Measurements from ENCODE around the gene PARD3B. TPM values are rescaled to one million over a fixed set of nuclear protein-coding genes. Genes with fewer than 3 reads are reported as not detected.

Gene PARD3B
- total RNA-seq, 1 experiment from 2014 or later = 3.9 TPM

DNA sequence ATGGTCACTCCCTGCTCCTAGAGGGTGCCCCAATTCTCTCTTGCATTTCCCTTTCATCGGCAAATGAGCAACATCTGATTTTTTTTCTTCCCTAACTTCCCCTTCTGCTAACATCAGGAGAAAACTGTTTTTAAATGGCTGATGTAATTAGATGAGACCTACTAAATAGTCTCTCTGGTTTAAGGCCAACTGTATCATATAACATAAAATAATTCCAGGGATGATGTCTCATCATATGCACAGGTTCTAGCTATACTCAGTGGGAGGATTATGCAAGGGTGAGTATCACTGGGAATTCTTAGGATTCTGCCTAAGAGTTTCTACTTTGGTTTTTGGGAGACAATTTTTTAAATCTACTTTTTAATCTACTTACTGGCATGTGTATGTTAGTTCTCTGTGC is 193.4 kb downstream of the PARD3B start:
- Histone ChIP-seq H3K9ac (ENCODE audit: low read length) (no peak overlapping the region), H3K4me1 (ENCODE audit: insufficient read depth, low read length) (no peaks in the 10 kb centered on the region), H3K27me3 (ENCODE audit: low read length) (no peaks in the 10 kb centered on the region), H3K36me3 (ENCODE audit: low read depth, low read length) (no peaks in the 10 kb centered on the region), H3K27ac (ENCODE audit: low read length) (no peak overlapping the region), H2AFZ (ENCODE audit: low read length) (no peak overlapping the region), H3F3A (ENCODE audit: low read length, unreplicated experiment) (no peaks in the 10 kb centered on the region), H3K4me3 (ENCODE audit: low read length) (no peak overlapping the region), H3K4me2 (ENCODE audit: low read length) (no peak overlapping the region), H3K9me2 (replicated peaks; ENCODE audit: low read length) (no peaks in the 10 kb centered on the region), H3K79me2 (ENCODE audit: low read length) (no peaks in the 10 kb centered on the region), H4K20me1 (ENCODE audit: low read length) (no peaks in the 10 kb centered on the region), H3K9me3 (ENCODE audit: low read length) (no peaks in the 10 kb centered on the region)
- ATAC-seq (no peak), DNase-seq (no peak)
- ChIA-PET CTCF (no interaction called here), POLR2A (ENCODE audit: unreplicated experiment) (no interaction called here)
- no TSS peak for BruUV-seq (replicated peaks)
- TF ChIP-seq CTCF (conservative IDR thresholded peaks at IDR 0.05; ENCODE audit: low read depth, low read length) (no peak), EZH2phosphoT487 (IDR thresholded peaks at IDR 0.05; ENCODE audit: borderline replicate concordance, low read length) (no peak), EZH2 (IDR thresholded peaks at IDR 0.05; ENCODE audit: low read length, unreplicated experiment) (no peak)
- intact Hi-C loops (cut with micrococcal nuclease) = loop anchor here (5.0 kb wide), 1 partner anchor 104 kb away; no protein-coding TSS in a partner anchor

- H3K4me2 ChIP-seq (ENCODE audit: low read length) = no peak overlapping the region
- intact Hi-C loops (cut with micrococcal nuclease) = no loop called here
- H3K4me3 ChIP-seq (ENCODE audit: low read length) = no peak overlapping the region
- H4K20me1 ChIP-seq (ENCODE audit: low read length) = no peaks in the 10 kb centered on the region
- H3K27ac ChIP-seq (ENCODE audit: low read length) = no peak overlapping the region
- no peaks in the 10 kb centered on the region for H3F3A ChIP-seq (ENCODE audit: low read length, unreplicated experiment)
- no peaks in the 10 kb centered on the region for H3K79me2 ChIP-seq (ENCODE audit: low read length)
- no peaks in the 10 kb centered on the region for H3K27me3 ChIP-seq (ENCODE audit: low read length)
- ATAC-seq (no peak), DNase-seq (no peak)
- no peaks in the 10 kb centered on the region for H3K36me3 ChIP-seq (ENCODE audit: low read depth, low read length)
- no peaks in the 10 kb centered on the region for H3K9me3 ChIP-seq (ENCODE audit: low read length)
- no peak for TF ChIP-seq EZH2phosphoT487 (IDR thresholded peaks at IDR 0.05; ENCODE audit: borderline replicate concordance, low read length)
- no peak for TF ChIP-seq EZH2 (IDR thresholded peaks at IDR 0.05; ENCODE audit: low read length, unreplicated experiment)
- TF ChIP-seq CTCF (conservative IDR thresholded peaks at IDR 0.05; ENCODE audit: low read depth, low read length) = no peak
- no peak overlapping the region for H2AFZ ChIP-seq (ENCODE audit: low read length)
- H3K9me2 ChIP-seq (replicated peaks; ENCODE audit: low read length) = no peaks in the 10 kb centered on the region
- H3K4me1 ChIP-seq (ENCODE audit: insufficient read depth, low read length) = 0 out of 2 replicates have a peak, but pooled peaks cover under 1% of the 10 kb centered on the region
- BruUV-seq (replicated peaks) = no TSS peak
- ChIA-PET POLR2A (ENCODE audit: unreplicated experiment) (interaction anchor here (0.7 kb wide), 2 partner anchors 99 to 1225 kb away, joined by 4 read pairs; no protein-coding TSS in a partner anchor), CTCF (no interaction called here)
- H3K9ac ChIP-seq (ENCODE audit: low read length) = no peak overlapping the region
Measured at GRCh38 chr2:204743393-204743960, 198.2 kb downstream of the PARD3B start.

GRCh38 chr2:204744506-204744905 is 199.2 kb downstream of the PARD3B start:
- Histone ChIP-seq H3K79me2 (ENCODE audit: low read length) (no peaks in the 10 kb centered on the region), H3K9me3 (ENCODE audit: low read length) (no peaks in the 10 kb centered on the region), H3K4me2 (ENCODE audit: low read length) (no peak overlapping the region), H3K27ac (ENCODE audit: low read length) (no peak overlapping the region), H3K27me3 (ENCODE audit: low read length) (no peaks in the 10 kb centered on the region), H3F3A (ENCODE audit: low read length, unreplicated experiment) (no peaks in the 10 kb centered on the region), H3K9ac (ENCODE audit: low read length) (no peak overlapping the region), H3K4me3 (ENCODE audit: low read length) (no peak overlapping the region), H3K9me2 (replicated peaks; ENCODE audit: low read length) (no peaks in the 10 kb centered on the region), H4K20me1 (ENCODE audit: low read length) (no peaks in the 10 kb centered on the region), H3K4me1 (ENCODE audit: insufficient read depth, low read length) (peaks cover 10% of the 10 kb centered on the region), H3K36me3 (ENCODE audit: low read depth, low read length) (no peaks in the 10 kb centered on the region), H2AFZ (ENCODE audit: low read length) (no peak overlapping the region)
- intact Hi-C loops (cut with micrococcal nuclease) = no loop called here
- ATAC-seq = no peak
- POLR2A ChIA-PET (ENCODE audit: unreplicated experiment) = no interaction called here
- no TSS peak for BruUV-seq (replicated peaks)
- DNase-seq = no peak
- CTCF ChIA-PET = no interaction called here
- TF ChIP-seq CTCF (conservative IDR thresholded peaks at IDR 0.05; ENCODE audit: low read depth, low read length) (no peak), EZH2phosphoT487 (IDR thresholded peaks at IDR 0.05; ENCODE audit: borderline replicate concordance, low read length) (no peak), EZH2 (IDR thresholded peaks at IDR 0.05; ENCODE audit: low read length, unreplicated experiment) (no peak)

All from PC-3 (cell line).